Measurements from ENCODE around the gene RMDN3. TPM values are rescaled to one million over a fixed set of nuclear protein-coding genes. Genes with fewer than 3 reads are reported as not detected.

RMDN3 gene
- polyA plus RNA-seq, 2 of the 4 experiments (the other 2 are of a cell fraction), result 15.4 to 16.9 TPM

GRCh38 chr15:40767838-40768500 is 12.9 kb upstream of the RMDN3 start:
- ChIA-PET CTCF (interaction anchor here (0.6 to 6.1 kb wide), 7 partner anchors 9 to 90 kb away, joined by 3 to 40 read pairs (median 6); no protein-coding TSS in a partner anchor), POLR2A (no interaction called here)
- Histone ChIP-seq H3K4me3 (no peak overlapping the region), H3K9me3 (no peaks in the 10 kb centered on the region), H3K27ac (no peak overlapping the region), H3K4me2 (no peak overlapping the region), H3K4me1 (peaks cover 14% of the 10 kb centered on the region; the same call in 2 of the 3 replicates)
- no peak for DNase-seq (ENCODE audit: low read depth in 1 of 2, low spot score in 1 of 2)
- FAIRE-seq, result no peak
- ATAC-seq, result no peak
- TF ChIP-seq MAFK (IDR thresholded peaks at IDR 0.05; ENCODE audit: partially characterized antibody) (no peak), RCOR1 (IDR thresholded peaks at IDR 0.05; ENCODE audit: low read depth, low read length) (no peak), POLR2A (IDR thresholded peaks at IDR 0.05; ENCODE audit: low read length) (no peak), FOXS1 (CRISPR knock-in tag; IDR thresholded peaks at IDR 0.05) (no peak), ELK1 (IDR thresholded peaks at IDR 0.05; ENCODE audit: low read depth, low read length) (no peak)
- TF ChIP-seq, protein P1, sequence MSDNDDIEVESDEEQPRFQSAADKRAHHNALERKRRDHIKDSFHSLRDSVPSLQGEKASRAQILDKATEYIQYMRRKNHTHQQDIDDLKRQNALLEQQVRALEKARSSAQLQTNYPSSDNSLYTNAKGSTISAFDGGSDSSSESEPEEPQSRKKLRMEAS (IDR thresholded peaks at IDR 0.05), result no peak
- TF ChIP-seq, protein P2, sequence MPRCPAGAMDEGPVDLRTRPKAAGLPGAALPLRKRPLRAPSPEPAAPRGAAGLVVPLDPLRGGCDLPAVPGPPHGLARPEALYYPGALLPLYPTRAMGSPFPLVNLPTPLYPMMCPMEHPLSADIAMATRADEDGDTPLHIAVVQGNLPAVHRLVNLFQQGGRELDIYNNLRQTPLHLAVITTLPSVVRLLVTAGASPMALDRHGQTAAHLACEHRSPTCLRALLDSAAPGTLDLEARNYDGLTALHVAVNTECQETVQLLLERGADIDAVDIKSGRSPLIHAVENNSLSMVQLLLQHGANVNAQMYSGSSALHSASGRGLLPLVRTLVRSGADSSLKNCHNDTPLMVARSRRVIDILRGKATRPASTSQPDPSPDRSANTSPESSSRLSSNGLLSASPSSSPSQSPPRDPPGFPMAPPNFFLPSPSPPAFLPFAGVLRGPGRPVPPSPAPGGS (IDR thresholded peaks at IDR 0.05), result no peak
- 95% methylated on average over 27 of the region's 29 CpGs for WGBS (ENCODE audit: missing lambda C conversion rate)

DNA sequence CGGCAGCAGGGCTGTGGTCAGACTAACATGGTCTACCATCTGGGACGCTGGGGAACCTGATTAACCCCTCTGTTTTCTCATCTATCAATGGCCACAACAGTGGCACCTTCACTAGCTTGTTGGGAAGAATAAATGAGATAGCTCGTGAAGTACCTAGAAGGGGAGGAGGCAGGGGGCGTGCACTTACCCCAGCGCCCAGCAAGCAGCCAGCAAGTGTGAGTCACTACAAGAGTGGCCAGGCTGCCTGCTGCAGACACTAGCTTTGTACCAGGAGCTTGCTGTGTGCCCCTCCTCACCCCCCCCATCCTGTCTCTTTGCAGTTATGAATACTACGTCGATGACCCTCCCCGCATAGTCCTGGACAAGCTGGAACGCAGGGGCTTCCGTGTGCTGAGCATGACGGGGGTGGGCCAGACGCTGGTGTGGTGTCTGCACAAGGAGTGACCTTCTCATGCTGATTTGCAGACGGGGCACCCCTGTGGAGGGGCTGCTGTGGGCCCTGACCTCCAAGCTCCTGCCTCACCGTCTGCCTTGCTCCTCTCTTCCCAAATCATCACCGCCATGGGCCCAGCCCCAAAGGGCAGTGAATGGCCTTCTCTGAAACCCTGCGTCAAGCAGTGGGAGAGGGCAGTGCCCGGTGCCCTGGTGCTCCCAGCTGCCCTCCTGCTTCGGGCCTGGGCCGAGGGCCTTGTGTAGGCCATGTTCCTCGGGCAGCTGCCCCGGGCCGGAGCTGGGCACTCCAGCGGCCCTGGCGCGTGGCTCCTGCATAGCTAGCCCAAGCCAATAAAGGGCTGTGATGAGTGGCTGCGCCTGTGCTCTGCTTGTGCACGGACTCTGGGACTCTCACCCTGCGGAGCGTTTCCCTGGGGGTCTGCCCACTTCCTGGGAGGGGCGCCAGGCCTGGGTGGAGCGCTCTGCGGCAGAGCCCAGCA is 12.1 kb upstream of the RMDN3 start:
- no peak for TF ChIP-seq KDM5A (IDR thresholded peaks at IDR 0.05)
- TF ChIP-seq EHF (CRISPR knock-in tag; IDR thresholded peaks at IDR 0.05), result no peak
- TF ChIP-seq BHLHE40 (IDR thresholded peaks at IDR 0.05; ENCODE audit: low read depth, low read length), result no peak
- no peak for TF ChIP-seq POLR2AphosphoS2 (conservative IDR thresholded peaks at IDR 0.05; ENCODE audit: low read length)
- no peak for TF ChIP-seq NFE2L2 (conservative IDR thresholded peaks at IDR 0.05; ENCODE audit: low read length)
- TF ChIP-seq RARB (CRISPR knock-in tag; IDR thresholded peaks at IDR 0.05), result no peak
- no peak for TF ChIP-seq FOSL2 (IDR thresholded peaks at IDR 0.05)
- TF ChIP-seq FOSL2 (CRISPR knock-in tag; IDR thresholded peaks at IDR 0.05), result no peak
- no peak for TF ChIP-seq FOXS1 (CRISPR knock-in tag; IDR thresholded peaks at IDR 0.05)
- TF ChIP-seq ZC3H11A (IDR thresholded peaks at IDR 0.05), result no peak
- no peak for TF ChIP-seq RCOR1 (IDR thresholded peaks at IDR 0.05; ENCODE audit: low read depth, low read length)
- no peak for TF ChIP-seq NR3C1 (IDR thresholded peaks at IDR 0.05)
- TF ChIP-seq CBX2 (IDR thresholded peaks at IDR 0.05; ENCODE audit: borderline replicate concordance, low read depth), result no peak
- TF ChIP-seq CHD4 (IDR thresholded peaks at IDR 0.05; ENCODE audit: borderline replicate concordance), result no peak
- TF ChIP-seq GATA3 (IDR thresholded peaks at IDR 0.05; ENCODE audit: borderline replicate concordance), result no peak
- TF ChIP-seq, protein P2 (IDR thresholded peaks at IDR 0.05), result no peak
- TF ChIP-seq FOSB (CRISPR knock-in tag; IDR thresholded peaks at IDR 0.05), result no peak
- TF ChIP-seq CEBPB (IDR thresholded peaks at IDR 0.05), result no peak
- Histone ChIP-seq H3K27ac (no peak overlapping the region), H3K4me3 (no peak overlapping the region), H3K4me1 (peaks cover 14% of the 10 kb centered on the region; the same call in 2 of the 3 replicates), H3K4me2 (no peak overlapping the region), H3K9me3 (no peaks in the 10 kb centered on the region)
- peak in 1 of 2 experiments; percentile 23 for DNase-seq (ENCODE audit: low read depth in 1 of 2, low spot score in 1 of 2)
- ChIA-PET CTCF (interaction anchor here (0.6 to 6.1 kb wide), 7 partner anchors 10 to 89 kb away, joined by 3 to 40 read pairs (median 9); no protein-coding TSS in a partner anchor), POLR2A (interaction anchor here (0.5 kb wide), 1 partner anchor 127 kb away, joined by 3 read pairs; the partner anchor contains the start of gene VPS18)
- 82% methylated on average over 23 of the region's 32 CpGs for WGBS (ENCODE audit: missing lambda C conversion rate)
- no peak for FAIRE-seq
- peak in 1 of 2 experiments; percentile 18; a peak in 1 of 6 replicates for ATAC-seq
